ENCODE data around the gene DDX28.

DNA sequence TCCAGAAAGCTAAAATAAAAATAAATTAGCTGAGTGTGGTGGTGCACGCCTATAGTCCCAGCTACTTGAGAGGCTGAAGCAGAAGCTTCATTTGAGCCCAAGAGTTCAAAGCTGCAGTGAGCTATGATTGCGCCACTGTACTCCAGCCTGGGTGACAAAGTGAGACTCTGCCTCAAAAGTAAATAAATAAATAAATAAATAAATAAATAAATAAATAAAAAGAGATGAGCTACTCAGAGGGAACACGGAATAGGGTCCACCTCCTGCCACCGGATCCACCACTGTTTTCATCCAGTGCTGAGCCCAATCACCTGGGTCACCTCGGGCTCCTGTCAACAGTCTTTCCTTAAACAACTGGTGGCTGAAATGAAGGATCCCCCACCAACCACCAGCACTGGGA, 36.1 kb downstream of the DDX28 start:
- TF ChIP-seq, protein P1, sequence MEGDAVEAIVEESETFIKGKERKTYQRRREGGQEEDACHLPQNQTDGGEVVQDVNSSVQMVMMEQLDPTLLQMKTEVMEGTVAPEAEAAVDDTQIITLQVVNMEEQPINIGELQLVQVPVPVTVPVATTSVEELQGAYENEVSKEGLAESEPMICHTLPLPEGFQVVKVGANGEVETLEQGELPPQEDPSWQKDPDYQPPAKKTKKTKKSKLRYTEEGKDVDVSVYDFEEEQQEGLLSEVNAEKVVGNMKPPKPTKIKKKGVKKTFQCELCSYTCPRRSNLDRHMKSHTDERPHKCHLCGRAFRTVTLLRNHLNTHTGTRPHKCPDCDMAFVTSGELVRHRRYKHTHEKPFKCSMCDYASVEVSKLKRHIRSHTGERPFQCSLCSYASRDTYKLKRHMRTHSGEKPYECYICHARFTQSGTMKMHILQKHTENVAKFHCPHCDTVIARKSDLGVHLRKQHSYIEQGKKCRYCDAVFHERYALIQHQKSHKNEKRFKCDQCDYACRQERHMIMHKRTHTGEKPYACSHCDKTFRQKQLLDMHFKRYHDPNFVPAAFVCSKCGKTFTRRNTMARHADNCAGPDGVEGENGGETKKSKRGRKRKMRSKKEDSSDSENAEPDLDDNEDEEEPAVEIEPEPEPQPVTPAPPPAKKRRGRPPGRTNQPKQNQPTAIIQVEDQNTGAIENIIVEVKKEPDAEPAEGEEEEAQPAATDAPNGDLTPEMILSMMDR (IDR thresholded peaks at IDR 0.05), result no peak
- TF ChIP-seq POLR2A (IDR thresholded peaks at IDR 0.05; ENCODE audit: low read depth), result no peak

Data from esophagus muscularis mucosa (tissue), 3 donors.